ENCODE measurements around the gene ROBO4. TPM values are rescaled to one million over a fixed set of nuclear protein-coding genes. Genes with fewer than 3 reads are reported as not detected.
A peak's percentile ranks its signal among the peaks of the same experiment; 100 is the strongest.

ROBO4 gene
- total RNA-seq, 1 experiment from 2014 or later = not detected

- no peak overlapping the region for H3K4me3 ChIP-seq (replicated peaks in 1 of 2; ENCODE audit: low read depth in 1 of 2, low read length in 2 of 2)
- RAD21 ChIA-PET (ENCODE audit: low non-redundant PET in 1 of 2, low total read pairs in 2 of 2, uncharacterized antibody in 2 of 2, unreplicated experiment in 2 of 2) = interaction anchor here in 1 of 2 experiments (0.6 to 0.9 kb wide), 2 partner anchors 30 to 194 kb away, joined by 3 read pairs; no protein-coding TSS in a partner anchor
- intact Hi-C loops (cut with micrococcal nuclease) = loop anchor here (1.0 to 10.0 kb wide), 6 partner anchors 45 to 1035 kb away; no protein-coding TSS in a partner anchor
- no peaks in the 10 kb centered on the region for H3K79me2 ChIP-seq (ENCODE audit: insufficient read depth, low read length)
- peak overlapping the region; percentile 29; the same call in 1 of the 2 replicates for H3K4me2 ChIP-seq (ENCODE audit: low read length)
- H3K27ac ChIP-seq (ENCODE audit: low read depth, low read length) = no peak overlapping the region
- no peaks in the 10 kb centered on the region for H3K36me3 ChIP-seq (ENCODE audit: control insufficient read depth in 1 of 2, insufficient read depth in 2 of 2, low read length in 2 of 2)
- no peaks in the 10 kb centered on the region for H3K9me3 ChIP-seq (ENCODE audit: control insufficient read depth in 1 of 2, insufficient read depth in 1 of 2, low read depth in 1 of 2, low read length in 2 of 2)
- no peaks in the 10 kb centered on the region for H4K20me1 ChIP-seq (ENCODE audit: insufficient read depth)
- TF ChIP-seq YY1 (IDR thresholded peaks at IDR 0.05; ENCODE audit: extremely low read depth, insufficient replicate concordance, low read depth, low read length) (peak; percentile 35), CTCF (IDR thresholded peaks at IDR 0.05 in 2 of 3, conservative IDR thresholded peaks at IDR 0.05 in 1 of 3; ENCODE audit: borderline replicate concordance in 1 of 3, insufficient read depth in 1 of 3, low read depth in 2 of 3, low read length in 2 of 3) (peak; percentile 56 to 72 (median 72)), SIN3A (IDR thresholded peaks at IDR 0.05; ENCODE audit: low read depth) (no peak), RAD21 (IDR thresholded peaks at IDR 0.05; ENCODE audit: low read depth) (peak; percentile 77), EZH2phosphoT487 (IDR thresholded peaks at IDR 0.05; ENCODE audit: borderline replicate concordance) (no peak), SRF (IDR thresholded peaks at IDR 0.05; ENCODE audit: low read depth) (0 out of 2 replicates have a peak, but pooled peaks have one; percentile 37), JUND (IDR thresholded peaks at IDR 0.05) (no peak)
- POLR2A ChIA-PET = no interaction called here
- peak; percentile 84 for ATAC-seq
- 0 out of 2 replicates have a peak, but pooled peaks cover 13% of the 10 kb centered on the region for H3K27me3 ChIP-seq (ENCODE audit: insufficient read depth, low read length)
- DNase-seq (ENCODE audit: low read depth, low spot score) = peak; percentile 72
- BruUV-seq (replicated peaks) = no TSS peak
- CTCF ChIA-PET = interaction anchor here (0.9 to 1.7 kb wide), 7 partner anchors 9 to 421 kb away, joined by 3 to 19 read pairs (median 7); no protein-coding TSS in a partner anchor
- no peak overlapping the region for H3K9ac ChIP-seq (ENCODE audit: low read length)
- peaks cover 2 to 4% of the 10 kb centered on the region in 2 experiments; a peak in 3 of 4 replicates for H3K4me1 ChIP-seq (ENCODE audit: control insufficient read depth in 1 of 2, insufficient read depth in 2 of 2, low read length in 2 of 2)
- H2AFZ ChIP-seq (ENCODE audit: low read depth, low read length, poor library complexity, severe bottlenecking) = no peak overlapping the region
- no peaks in the 10 kb centered on the region for H3K9me2 ChIP-seq (ENCODE audit: insufficient read depth)
Measured at GRCh38 chr11:124837491-124837856, 60.2 kb downstream of the ROBO4 start.

All from HCT116 (cell line).